HEK293 (cell line): ENCODE data around the gene ABHD3.
"Not testable (repeated sequence)": the region's sequence is repeated elsewhere in the genome, so short reads cannot be mapped to it uniquely, and the experiment has no call there.

Experiments
- CTCF ChIA-PET: fragments of 350-600 bp; formaldehyde crosslinking; extraction: SDS; loops from one replicate; lab custom pipeline; 2021; ENCODE audit warnings: antibody characterized with exemption; lab: Yijun Ruan, JAX
- POLR2A ChIA-PET: fragments of 300-600 bp; formaldehyde crosslinking; extraction: SDS; loops from one replicate; lab custom pipeline; 2020; ENCODE audit warnings: antibody characterized with exemption, inconsistent platforms; lab: Yijun Ruan, JAX
- H3K27ac ChIP-seq: fragments of 200-500 bp; sonication (Bioruptor generic); 2 replicates; pipeline ENCODE4 v1.5.1; 2014; ENCODE audit warnings: low read depth, low read length, control low read depth, inconsistent platforms; ENCODE audit errors: extremely low read depth
- H3K36me3 ChIP-seq, 2 experiments: fragments of 200-500 bp in 1 of 2; sonication (Bioruptor generic) in 1 of 2; 1 replicate in 1 of 2; 2 replicates in 1 of 2; pipeline ENCODE4 v1.5.1; 2014 to 2017; ENCODE audit warnings: inconsistent platforms in 2 of 2, low read length in 2 of 2; ENCODE audit not compliant: control insufficient read depth in 2 of 2, insufficient read depth in 1 of 2
- H3K4me1 ChIP-seq: fragments of 200-500 bp; sonication (Bioruptor generic); 2 replicates; pipeline ENCODE4 v1.5.1; 2014; ENCODE audit warnings: mild to moderate bottlenecking, low read length, inconsistent platforms; ENCODE audit not compliant: control insufficient read depth, insufficient read depth
- H3K4me3 ChIP-seq: 2 replicates; pipeline ENCODE4 v1.5.1; 2011; ENCODE audit warnings: low read depth, mild to moderate bottlenecking, control low read depth, low read length, moderate library complexity
- H3K9me3 ChIP-seq: fragments of 200-500 bp; sonication (Bioruptor generic); 2 replicates; pipeline ENCODE4 v1.5.1; 2014; ENCODE audit warnings: low read depth, low read length, inconsistent platforms; ENCODE audit not compliant: control insufficient read depth, insufficient read depth
- KLF16 ChIP-seq: fragments of 450-650 bp; formaldehyde crosslinking; IDR thresholded peaks from 2 replicates; pipeline ENCODE4 v1.5.1; 2017; ENCODE audit warnings: missing biosample characterization, missing genetic modification characterization
- MYNN ChIP-seq: fragments of 450-650 bp; formaldehyde crosslinking; IDR thresholded peaks from 2 replicates; pipeline ENCODE4 v1.5.1; 2016; ENCODE audit warnings: missing biosample characterization, missing genetic modification characterization, borderline replicate concordance
- ZNF133 ChIP-seq: fragments of 450-650 bp; formaldehyde crosslinking; IDR thresholded peaks from 2 replicates; pipeline ENCODE4 v1.5.1; 2016; ENCODE audit warnings: missing biosample characterization, missing genetic modification characterization
- ZNF155 ChIP-seq: fragments of 450-650 bp; formaldehyde crosslinking; IDR thresholded peaks from 2 replicates; pipeline ENCODE4 v1.5.1; 2016; ENCODE audit warnings: missing biosample characterization, missing genetic modification characterization
- ZNF292 ChIP-seq: fragments of 450-650 bp; formaldehyde crosslinking; IDR thresholded peaks from 2 replicates; pipeline ENCODE4 v1.5.1; 2016; ENCODE audit warnings: low read depth, missing biosample characterization, missing genetic modification characterization, borderline replicate concordance
- ZNF391 ChIP-seq: fragments of 450-650 bp; formaldehyde crosslinking; IDR thresholded peaks from 2 replicates; pipeline ENCODE4 v1.5.1; 2016; ENCODE audit warnings: low read depth, missing biosample characterization, missing genetic modification characterization, borderline replicate concordance
- ZNF394 ChIP-seq: fragments of 450-650 bp; formaldehyde crosslinking; IDR thresholded peaks from 2 replicates; pipeline ENCODE4 v1.5.1; 2016; ENCODE audit warnings: missing biosample characterization, missing genetic modification characterization, mild to moderate bottlenecking, moderate library complexity, borderline replicate concordance
- ZNF510 ChIP-seq: fragments of 450-650 bp; formaldehyde crosslinking; IDR thresholded peaks from 2 replicates; pipeline ENCODE4 v1.5.1; 2018; ENCODE audit warnings: mild to moderate bottlenecking, missing genetic modification characterization, missing biosample characterization; ENCODE audit not compliant: insufficient replicate concordance
- ZNF521 ChIP-seq: fragments of 450-650 bp; formaldehyde crosslinking; IDR thresholded peaks from 2 replicates; pipeline ENCODE4 v1.5.1; 2017; ENCODE audit warnings: missing biosample characterization, mild to moderate bottlenecking, missing genetic modification characterization
- ZNF555 ChIP-seq: fragments of 450-650 bp; formaldehyde crosslinking; conservative IDR thresholded peaks from 2 replicates; pipeline ENCODE4 v1.5.1; 2017; ENCODE audit warnings: missing biosample characterization, mild to moderate bottlenecking, missing genetic modification characterization, inconsistent platforms
- ZNF571 ChIP-seq: fragments of 450-650 bp; formaldehyde crosslinking; IDR thresholded peaks from 2 replicates; pipeline ENCODE4 v1.5.0; 2017; ENCODE audit warnings: missing biosample characterization, missing genetic modification characterization
- ZNF654 ChIP-seq: fragments of 450-650 bp; formaldehyde crosslinking; IDR thresholded peaks from 2 replicates; pipeline ENCODE4 v1.5.1; 2016; ENCODE audit warnings: low read depth, missing biosample characterization, missing genetic modification characterization
- ZNF660 ChIP-seq: fragments of 450-650 bp; IDR thresholded peaks from 2 replicates; pipeline ENCODE4 v1.5.1; 2018; ENCODE audit warnings: missing biosample characterization, mild to moderate bottlenecking, missing genetic modification characterization
- TF ChIP-seq, protein P1 (sequence below): fragments of 450-650 bp; formaldehyde crosslinking; IDR thresholded peaks from 2 replicates; pipeline ENCODE4 v1.5.1; 2017; ENCODE audit warnings: missing biosample characterization, missing genetic modification characterization
- TF ChIP-seq, protein P2 (sequence below): fragments of 450-650 bp; formaldehyde crosslinking; optimal IDR thresholded peaks from 2 replicates; pipeline ENCODE3; 2016; ENCODE audit warnings: missing biosample characterization, mild to moderate bottlenecking, missing genetic modification characterization
- TF ChIP-seq, protein P3 (sequence below): fragments of 450-650 bp; formaldehyde crosslinking; IDR thresholded peaks from 2 replicates; pipeline ENCODE4 v1.5.1; 2016; ENCODE audit warnings: missing biosample characterization, missing genetic modification characterization

The ABHD3 gene

DNA sequence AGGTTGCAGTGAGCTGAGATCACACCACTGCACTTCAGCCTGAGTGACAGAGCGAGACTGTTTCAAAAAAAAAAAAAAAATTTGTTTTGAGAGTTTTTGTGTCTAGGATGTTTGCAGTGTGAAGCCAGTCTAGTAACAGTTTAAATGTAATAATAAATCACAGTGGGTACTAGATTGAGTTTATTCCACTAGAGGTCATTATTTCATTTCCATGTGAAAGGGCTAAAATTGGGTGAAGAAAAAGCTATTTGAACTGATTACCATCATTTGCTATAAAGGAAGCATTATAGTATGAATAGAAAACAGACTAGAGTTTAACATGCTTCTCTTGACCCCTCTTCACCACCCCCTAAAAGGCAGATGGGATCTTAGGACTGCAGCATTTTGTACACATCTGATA is 72.2 kb downstream of the ABHD3 start:
- POLR2A ChIA-PET, result interaction anchor here (0.6 to 0.7 kb wide), 2 partner anchors 204 to 737 kb away, joined by 4 read pairs; no protein-coding TSS in a partner anchor

DNA sequence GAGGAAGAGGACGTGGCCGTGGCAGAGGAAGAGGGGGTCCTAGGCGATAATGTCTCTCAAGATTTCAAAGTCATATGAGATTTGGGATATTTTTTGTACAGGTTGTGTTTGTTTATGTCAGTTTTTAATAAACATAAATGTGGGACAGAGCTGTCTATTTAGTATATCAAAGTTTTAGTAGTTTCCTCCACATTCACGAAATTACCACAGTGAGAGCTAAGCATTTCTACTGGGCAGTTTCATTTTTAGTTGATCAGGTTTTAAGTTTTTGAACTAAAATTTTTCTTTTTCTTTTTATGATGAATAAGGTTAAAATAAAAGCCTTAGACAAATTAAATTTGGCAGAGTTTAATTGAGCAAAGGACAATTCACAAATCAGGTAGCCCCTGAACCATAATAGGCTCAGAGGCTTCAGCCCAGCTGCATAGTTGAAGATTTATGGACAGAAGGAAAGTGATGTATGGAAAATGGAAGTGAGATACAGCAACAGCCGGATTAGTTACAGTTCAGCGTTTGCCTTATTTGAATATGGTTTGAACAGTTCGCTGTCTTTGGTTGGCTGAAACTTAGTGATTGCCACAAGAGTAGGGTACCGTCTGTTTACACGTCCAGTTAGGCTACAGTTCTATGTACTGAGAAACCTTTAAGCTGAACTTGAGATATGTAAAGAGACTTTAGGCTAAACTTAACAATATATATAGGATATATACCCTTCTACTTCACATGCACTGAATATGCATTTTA is 75.3 kb downstream of the ABHD3 start:
- Histone ChIP-seq H3K36me3 (peaks cover 81 to 83% of the 10 kb centered on the region in 2 experiments), H3K27ac (no peak overlapping the region), H3K9me3 (no peaks in the 10 kb centered on the region), H3K4me3 (no peak overlapping the region), H3K4me1 (no peaks in the 10 kb centered on the region)
- ChIA-PET POLR2A (interaction anchor here (0.6 to 0.8 kb wide), 2 partner anchors 14 to 110 kb away, joined by 3 to 6 read pairs; no protein-coding TSS in a partner anchor), CTCF (interaction anchor here (0.6 to 1.9 kb wide), 4 partner anchors 10 to 61 kb away, joined by 3 to 10 read pairs (median 4); partner anchors contain the start of genes ESCO1 and SNRPD1)
- no peak for TF ChIP-seq MYNN (tag by site-specific recombination)
- no peak for TF ChIP-seq ZNF571
- TF ChIP-seq ZNF391 (tag by site-specific recombination), result no peak
- TF ChIP-seq ZNF521 (tag by site-specific recombination), result no peak
- TF ChIP-seq KLF16 (tag by site-specific recombination), result no peak
- TF ChIP-seq ZNF292 (tag by site-specific recombination), result no peak
- TF ChIP-seq, protein P1, sequence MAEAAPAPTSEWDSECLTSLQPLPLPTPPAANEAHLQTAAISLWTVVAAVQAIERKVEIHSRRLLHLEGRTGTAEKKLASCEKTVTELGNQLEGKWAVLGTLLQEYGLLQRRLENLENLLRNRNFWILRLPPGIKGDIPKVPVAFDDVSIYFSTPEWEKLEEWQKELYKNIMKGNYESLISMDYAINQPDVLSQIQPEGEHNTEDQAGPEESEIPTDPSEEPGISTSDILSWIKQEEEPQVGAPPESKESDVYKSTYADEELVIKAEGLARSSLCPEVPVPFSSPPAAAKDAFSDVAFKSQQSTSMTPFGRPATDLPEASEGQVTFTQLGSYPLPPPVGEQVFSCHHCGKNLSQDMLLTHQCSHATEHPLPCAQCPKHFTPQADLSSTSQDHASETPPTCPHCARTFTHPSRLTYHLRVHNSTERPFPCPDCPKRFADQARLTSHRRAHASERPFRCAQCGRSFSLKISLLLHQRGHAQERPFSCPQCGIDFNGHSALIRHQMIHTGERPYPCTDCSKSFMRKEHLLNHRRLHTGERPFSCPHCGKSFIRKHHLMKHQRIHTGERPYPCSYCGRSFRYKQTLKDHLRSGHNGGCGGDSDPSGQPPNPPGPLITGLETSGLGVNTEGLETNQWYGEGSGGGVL, result no peak
- no peak for TF ChIP-seq ZNF155 (tag by site-specific recombination)
- TF ChIP-seq ZNF510, result no peak
- no peak for TF ChIP-seq ZNF394
- TF ChIP-seq, protein P2, sequence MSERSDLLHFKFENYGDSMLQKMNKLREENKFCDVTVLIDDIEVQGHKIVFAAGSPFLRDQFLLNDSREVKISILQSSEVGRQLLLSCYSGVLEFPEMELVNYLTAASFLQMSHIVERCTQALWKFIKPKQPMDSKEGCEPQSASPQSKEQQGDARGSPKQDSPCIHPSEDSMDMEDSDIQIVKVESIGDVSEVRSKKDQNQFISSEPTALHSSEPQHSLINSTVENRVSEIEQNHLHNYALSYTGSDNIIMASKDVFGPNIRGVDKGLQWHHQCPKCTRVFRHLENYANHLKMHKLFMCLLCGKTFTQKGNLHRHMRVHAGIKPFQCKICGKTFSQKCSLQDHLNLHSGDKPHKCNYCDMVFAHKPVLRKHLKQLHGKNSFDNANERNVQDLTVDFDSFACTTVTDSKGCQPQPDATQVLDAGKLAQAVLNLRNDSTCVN (tag by site-specific recombination), result no peak
- TF ChIP-seq ZNF133, result no peak
- TF ChIP-seq, protein P3, sequence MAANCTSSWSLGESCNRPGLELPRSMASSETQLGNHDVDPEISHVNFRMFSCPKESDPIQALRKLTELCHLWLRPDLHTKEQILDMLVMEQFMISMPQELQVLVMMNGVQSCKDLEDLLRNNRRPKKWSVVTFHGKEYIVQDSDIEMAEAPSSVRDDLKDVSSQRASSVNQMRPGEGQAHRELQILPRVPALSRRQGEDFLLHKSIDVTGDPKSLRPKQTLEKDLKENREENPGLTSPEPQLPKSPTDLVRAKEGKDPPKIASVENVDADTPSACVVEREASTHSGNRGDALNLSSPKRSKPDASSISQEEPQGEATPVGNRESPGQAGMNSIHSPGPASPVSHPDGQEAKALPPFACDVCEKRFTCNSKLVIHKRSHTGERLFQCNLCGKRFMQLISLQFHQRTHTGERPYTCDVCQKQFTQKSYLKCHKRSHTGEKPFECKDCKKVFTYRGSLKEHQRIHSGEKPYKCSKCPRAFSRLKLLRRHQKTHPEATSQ (tag by site-specific recombination), result no peak

More for the DNA sequence above, 72.2 kb downstream of the ABHD3 start:
- H3K4me3 ChIP-seq, result no peak overlapping the region
- H3K36me3 ChIP-seq, result peaks cover 51 to 67% of the 10 kb centered on the region in 2 experiments
- no peaks in the 10 kb centered on the region for H3K4me1 ChIP-seq
- CTCF ChIA-PET, result interaction anchor here (0.7 to 1.5 kb wide), 4 partner anchors 32 to 937 kb away, joined by 3 to 10 read pairs (median 3); partner anchors contain the start of gene ESCO1
- TF ChIP-seq ZNF660 (tag by site-specific recombination) (0 out of 2 replicates have a peak, but pooled peaks have one; percentile 31), ZNF555 (tag by site-specific recombination) (no peak), ZNF654 (peak; percentile 32; the same call in 1 of the 2 replicates)
- H3K27ac ChIP-seq, result no peak overlapping the region
- H3K9me3 ChIP-seq, result no peaks in the 10 kb centered on the region

DNA sequence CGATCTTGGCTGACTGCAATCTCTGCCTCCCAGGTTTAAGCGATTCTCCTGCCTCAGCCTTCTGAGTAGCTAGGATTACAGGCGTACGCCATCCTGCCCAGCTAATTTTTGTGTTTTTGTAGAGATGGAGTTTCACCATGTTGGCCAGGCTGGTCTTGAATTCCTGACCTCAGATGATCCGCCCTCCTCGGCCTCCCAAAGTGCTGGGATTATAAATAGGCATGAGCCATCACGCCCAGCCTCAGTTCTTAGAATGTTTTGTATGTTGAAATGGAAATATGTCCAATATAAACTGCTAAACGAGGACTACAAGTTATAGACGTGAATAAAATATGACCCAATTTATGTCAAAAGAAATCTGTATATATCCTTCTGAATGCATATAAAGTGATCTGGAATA is 82.9 kb downstream of the ABHD3 start:
- H3K4me1 ChIP-seq, result not testable (repeated sequence)
- CTCF ChIA-PET, result interaction anchor here (0.8 kb wide), 1 partner anchor 9 kb away, joined by 3 read pairs; the partner anchor contains the start of gene SNRPD1

More for the DNA sequence above, 82.9 kb downstream of the ABHD3 start:
- not testable (repeated sequence) for H3K27ac ChIP-seq, H3K4me3 ChIP-seq, H3K9me3 ChIP-seq
- H3K36me3 ChIP-seq, result peaks cover 75 to 77% of the 10 kb centered on the region in 2 experiments
- POLR2A ChIA-PET, result interaction anchor here (0.6 kb wide), 1 partner anchor 591 kb away, joined by 4 read pairs; no protein-coding TSS in a partner anchor
